ENCODE measurements around the gene MAJIN.
"Not testable (repeated sequence)": the region's sequence is repeated elsewhere in the genome, so short reads cannot be mapped to it uniquely, and the experiment has no call there.

The MAJIN gene

DNA sequence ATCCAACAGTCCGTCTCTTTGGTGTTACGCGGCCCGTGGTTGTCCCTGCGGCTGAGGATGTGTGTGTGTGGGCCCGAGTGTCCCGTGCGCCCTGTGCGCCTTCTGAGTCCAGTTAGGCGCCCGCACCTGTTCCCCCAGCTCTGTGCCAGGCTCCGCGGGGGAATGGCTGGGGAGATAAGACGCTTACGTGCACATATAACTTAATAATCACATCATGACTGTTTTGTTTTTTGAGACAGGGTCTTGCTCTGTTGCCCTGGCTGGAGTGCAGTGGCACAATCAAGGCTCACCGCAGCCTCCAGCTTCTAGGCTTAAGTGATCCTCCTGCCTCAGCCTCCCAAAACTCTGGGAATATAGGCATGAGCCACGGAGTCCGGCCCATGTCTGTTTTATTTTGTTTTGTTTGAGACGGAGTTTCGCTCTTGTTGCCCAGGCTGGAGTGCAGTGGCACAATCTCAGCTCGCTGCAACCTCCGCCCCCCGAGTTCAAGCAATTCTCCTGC is 42.9 kb upstream of the MAJIN start:
- peak overlapping the region; percentile 77 for H3K4me3 ChIP-seq (ENCODE audit: control insufficient read depth, low read depth, low read length)
- TF ChIP-seq, protein P1, sequence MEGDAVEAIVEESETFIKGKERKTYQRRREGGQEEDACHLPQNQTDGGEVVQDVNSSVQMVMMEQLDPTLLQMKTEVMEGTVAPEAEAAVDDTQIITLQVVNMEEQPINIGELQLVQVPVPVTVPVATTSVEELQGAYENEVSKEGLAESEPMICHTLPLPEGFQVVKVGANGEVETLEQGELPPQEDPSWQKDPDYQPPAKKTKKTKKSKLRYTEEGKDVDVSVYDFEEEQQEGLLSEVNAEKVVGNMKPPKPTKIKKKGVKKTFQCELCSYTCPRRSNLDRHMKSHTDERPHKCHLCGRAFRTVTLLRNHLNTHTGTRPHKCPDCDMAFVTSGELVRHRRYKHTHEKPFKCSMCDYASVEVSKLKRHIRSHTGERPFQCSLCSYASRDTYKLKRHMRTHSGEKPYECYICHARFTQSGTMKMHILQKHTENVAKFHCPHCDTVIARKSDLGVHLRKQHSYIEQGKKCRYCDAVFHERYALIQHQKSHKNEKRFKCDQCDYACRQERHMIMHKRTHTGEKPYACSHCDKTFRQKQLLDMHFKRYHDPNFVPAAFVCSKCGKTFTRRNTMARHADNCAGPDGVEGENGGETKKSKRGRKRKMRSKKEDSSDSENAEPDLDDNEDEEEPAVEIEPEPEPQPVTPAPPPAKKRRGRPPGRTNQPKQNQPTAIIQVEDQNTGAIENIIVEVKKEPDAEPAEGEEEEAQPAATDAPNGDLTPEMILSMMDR (conservative IDR thresholded peaks at IDR 0.05; ENCODE audit: control insufficient read depth, insufficient read depth, low read depth, low read length) = no peak
- peak; percentile 19 for DNase-seq (ENCODE audit: low read depth)

DNA sequence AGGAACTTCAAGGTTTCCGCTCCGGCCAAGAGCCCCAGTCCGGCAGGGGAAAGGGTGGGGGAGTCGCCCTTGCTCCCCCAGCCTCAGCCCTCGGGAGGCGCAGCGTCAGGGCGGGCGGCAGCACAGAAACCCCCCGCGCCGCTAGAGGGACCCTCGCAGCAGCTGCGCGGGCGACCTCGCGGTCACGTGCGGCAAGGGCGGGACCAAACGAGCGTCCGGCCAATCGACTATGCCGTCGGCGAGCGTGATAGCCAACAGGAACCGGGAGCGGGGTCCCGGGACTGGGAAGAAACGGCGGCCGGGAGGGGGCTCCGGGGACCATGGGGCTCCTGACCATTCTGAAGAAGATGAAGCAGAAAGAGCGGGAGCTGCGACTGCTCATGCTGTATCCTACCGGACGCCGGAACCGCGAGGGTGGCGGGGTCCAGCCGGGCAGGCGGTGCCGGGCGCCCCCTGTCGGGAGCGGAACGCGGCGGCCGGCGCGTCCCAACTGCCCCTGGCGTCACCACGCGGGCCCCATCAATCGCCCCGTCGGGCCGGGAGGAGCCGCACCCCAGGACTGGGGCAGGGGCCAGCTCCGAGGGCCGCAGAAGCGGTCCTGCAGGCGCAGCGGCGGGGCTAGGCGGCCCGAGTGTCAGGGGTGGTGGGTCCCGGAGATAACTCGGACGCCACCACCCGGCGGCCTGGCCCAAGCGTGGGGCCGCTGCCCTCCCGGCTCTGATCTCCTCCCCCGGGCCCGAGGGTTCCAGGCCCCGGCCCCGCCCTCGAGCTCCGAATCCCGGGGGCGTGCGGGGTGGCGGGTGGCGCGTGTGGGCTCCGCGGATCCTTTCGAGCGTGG is 42.2 kb upstream of the MAJIN start, which contains the start of gene ARL2:
Gene ARL2 (plus strand): TSS at position 273 of the 838 bp plus-strand sequence. CDS start 48 bp downstream, at position 321.
- TF ChIP-seq, protein P1 (conservative IDR thresholded peaks at IDR 0.05; ENCODE audit: control insufficient read depth, insufficient read depth, low read depth, low read length) = peak; percentile 27
- peak; percentile 83 for DNase-seq (ENCODE audit: low read depth)
- peak within 1 kb of the TSS; percentile 77 for H3K4me3 ChIP-seq (ENCODE audit: control insufficient read depth, low read depth, low read length)

DNA sequence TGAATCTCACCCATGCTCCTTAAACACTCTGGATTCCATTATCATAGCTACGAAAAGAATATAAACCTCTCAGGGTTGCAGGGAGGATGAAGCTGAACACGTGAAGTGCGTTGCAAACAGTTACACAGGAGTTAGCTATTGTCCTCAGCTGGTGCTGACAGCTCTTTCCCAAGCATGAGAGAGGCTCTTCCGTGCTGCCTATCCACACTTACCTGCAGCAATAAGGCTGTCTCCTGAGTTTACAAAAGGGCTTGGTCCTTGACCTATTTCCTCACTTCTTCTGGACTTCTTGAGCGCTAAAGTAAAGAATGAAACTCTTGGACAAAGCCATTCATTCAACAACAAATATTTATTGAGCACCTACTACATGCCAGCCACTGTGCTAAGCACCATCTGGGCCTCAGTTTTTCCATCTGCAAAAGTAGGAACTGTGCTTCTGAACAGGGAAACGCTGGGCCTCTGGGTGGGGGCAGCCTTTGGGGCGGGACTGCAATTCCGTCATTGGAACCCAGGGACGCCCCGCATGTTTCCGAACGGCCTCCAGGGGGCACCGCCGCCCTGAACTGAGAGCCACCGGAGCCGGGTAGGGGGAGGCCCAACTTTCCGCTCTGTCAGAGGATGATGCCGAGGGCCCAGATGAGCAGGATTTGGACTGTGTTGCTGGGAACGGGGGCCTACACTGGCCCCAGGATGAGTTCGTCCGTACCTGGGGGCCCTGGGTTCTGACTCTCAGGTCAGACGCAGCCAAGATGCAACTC is 41.4 kb upstream of the MAJIN start:
- DNase-seq (ENCODE audit: low read depth) = peak; percentile 82
- TF ChIP-seq, protein P1 (conservative IDR thresholded peaks at IDR 0.05; ENCODE audit: control insufficient read depth, insufficient read depth, low read depth, low read length) = peak; percentile 72
- peak overlapping the region; percentile 77 for H3K4me3 ChIP-seq (ENCODE audit: control insufficient read depth, low read depth, low read length)

DNA sequence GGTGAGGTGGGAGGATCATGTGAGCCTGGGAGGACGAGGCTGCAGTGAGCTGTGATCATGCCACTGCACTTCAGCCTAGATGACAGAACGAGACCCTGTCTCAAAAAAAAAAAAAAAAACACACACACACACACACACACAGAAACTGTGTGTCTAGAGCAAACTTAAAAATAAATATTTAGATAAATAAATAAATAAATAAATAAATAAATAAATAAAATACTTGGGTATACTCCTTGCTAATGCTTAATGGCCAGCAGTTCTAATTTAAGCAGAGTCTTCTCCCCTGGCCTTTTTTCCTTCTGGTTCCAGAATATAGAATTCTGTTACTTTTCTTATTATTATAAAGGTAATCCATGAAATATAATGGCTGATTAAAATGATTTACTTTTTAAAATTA is 37.0 kb upstream of the MAJIN start:
- H3K4me3 ChIP-seq (ENCODE audit: control insufficient read depth, low read depth, low read length) = no peak overlapping the region
- no peak for DNase-seq (ENCODE audit: low read depth)
- TF ChIP-seq, protein P1 (conservative IDR thresholded peaks at IDR 0.05; ENCODE audit: control insufficient read depth, insufficient read depth, low read depth, low read length) = no peak

DNA sequence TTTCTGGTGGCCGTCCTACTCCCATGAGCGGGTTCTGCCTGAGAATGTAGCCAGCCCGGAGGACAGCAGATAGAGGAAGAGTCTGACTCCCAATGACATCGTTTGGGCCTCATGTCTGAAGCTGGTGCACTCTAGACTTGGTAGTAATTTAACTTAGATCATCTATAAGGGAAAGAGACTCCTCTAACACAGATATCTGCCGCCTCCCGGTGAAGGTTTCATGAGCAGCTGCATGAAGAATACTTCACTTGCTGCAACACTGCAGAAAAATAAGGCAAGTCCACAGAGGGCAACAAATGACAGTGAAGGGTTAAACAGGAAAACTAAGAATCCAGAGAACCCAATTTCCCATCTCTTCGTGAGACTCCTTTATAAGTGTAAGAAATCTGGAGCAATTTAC is 36.1 kb upstream of the MAJIN start:
- DNase-seq (ENCODE audit: low read depth) = no peak
- TF ChIP-seq, protein P1 (conservative IDR thresholded peaks at IDR 0.05; ENCODE audit: control insufficient read depth, insufficient read depth, low read depth, low read length) = no peak
- no peak overlapping the region for H3K4me3 ChIP-seq (ENCODE audit: control insufficient read depth, low read depth, low read length)

DNA sequence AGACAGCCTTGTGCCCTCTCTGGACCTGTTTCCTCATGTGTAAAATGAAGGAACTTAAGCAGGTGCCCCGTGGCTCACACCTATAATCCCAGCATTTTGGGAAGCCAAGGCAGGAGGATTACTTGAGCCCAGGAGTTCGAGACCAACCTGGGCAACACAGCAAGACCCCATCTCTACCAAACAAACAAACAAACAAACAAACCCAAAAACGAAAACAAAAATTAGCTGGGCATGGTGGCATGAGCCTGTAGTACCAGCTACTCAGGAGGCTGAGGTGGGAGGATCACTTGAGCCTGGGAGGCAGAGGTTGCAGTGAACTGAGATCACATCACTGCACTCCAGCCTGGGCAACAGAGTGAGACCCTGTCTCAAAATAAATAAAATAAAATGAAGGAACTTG is 32.1 kb upstream of the MAJIN start:
- DNase-seq (ENCODE audit: low read depth); H3K4me3 ChIP-seq (ENCODE audit: control insufficient read depth, low read depth, low read length): not testable (repeated sequence)

DNA sequence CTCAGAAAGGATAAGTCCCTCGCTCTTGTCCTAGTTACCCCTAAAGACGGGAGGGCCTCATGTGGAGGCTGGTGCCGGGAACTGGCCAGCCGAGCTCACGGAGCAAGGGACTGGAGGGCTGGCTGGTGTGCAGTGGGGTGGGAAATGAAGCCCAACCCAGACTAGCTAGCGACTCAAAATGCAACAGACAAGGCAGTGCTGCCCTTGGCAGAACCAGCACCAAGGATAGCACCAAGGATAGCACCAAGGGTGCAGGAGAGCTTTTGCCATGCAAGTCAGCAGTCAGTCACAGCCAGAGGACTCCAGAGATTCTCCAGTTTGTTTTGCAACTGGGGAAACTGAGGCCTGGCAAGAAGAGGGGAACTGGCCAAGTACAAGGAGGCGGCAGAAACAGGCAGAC is 31.4 kb upstream of the MAJIN start:
- TF ChIP-seq, protein P1 (conservative IDR thresholded peaks at IDR 0.05; ENCODE audit: control insufficient read depth, insufficient read depth, low read depth, low read length) = no peak
- peak; percentile 45 for DNase-seq (ENCODE audit: low read depth)
- H3K4me3 ChIP-seq (ENCODE audit: control insufficient read depth, low read depth, low read length) = no peak overlapping the region

All from fibroblast of mammary gland (primary cell).